Measurements from ENCODE around the gene ARV1. TPM values are rescaled to one million over a fixed set of nuclear protein-coding genes. Genes with fewer than 3 reads are reported as not detected.
A peak's percentile ranks its signal among the peaks of the same experiment; 100 is the strongest.
"Not testable (repeated sequence)": the region's sequence is repeated elsewhere in the genome, so short reads cannot be mapped to it uniquely, and the experiment has no call there.

The ARV1 gene
- total RNA-seq, 1 donor: 19.0 TPM

- no peak for TF ChIP-seq CTCF (IDR thresholded peaks at IDR 0.05; ENCODE audit: insufficient read depth, low read depth, low read length)
- H3K4me3 ChIP-seq (ENCODE audit: low read depth, low read length): peak within 1 kb of the TSS; percentile 90
- DNase-seq (ENCODE audit: low read depth): peak; percentile 61
Observed at GRCh38 chr1:231040019-231040799, 61.3 kb downstream of the ARV1 start, which contains the start of gene FAM89A. Gene FAM89A, minus strand, starts transcription at chr1:231040254. Its CDS starts 43 bp downstream, at chr1:231040211.

- TF ChIP-seq CTCF (IDR thresholded peaks at IDR 0.05; ENCODE audit: insufficient read depth, low read depth, low read length): no peak
- DNase-seq (ENCODE audit: low read depth): peak; percentile 70
- H3K4me3 ChIP-seq (ENCODE audit: low read depth, low read length): peak overlapping the region; percentile 71
Observed at GRCh38 chr1:231040800-231041718, 62.2 kb downstream of the ARV1 start.

- TF ChIP-seq CTCF (IDR thresholded peaks at IDR 0.05; ENCODE audit: insufficient read depth, low read depth, low read length): no peak
Observed at GRCh38 chr1:231041719-231042261, 62.9 kb downstream of the ARV1 start.

GRCh38 chr1:231044588-231044987, 65.7 kb downstream of the ARV1 start:
- DNase-seq (ENCODE audit: low read depth): no peak
- TF ChIP-seq CTCF (IDR thresholded peaks at IDR 0.05; ENCODE audit: insufficient read depth, low read depth, low read length): no peak
- H3K4me3 ChIP-seq (ENCODE audit: low read depth, low read length): no peak overlapping the region

More at GRCh38 chr1:231041719-231042261, 62.9 kb downstream of the ARV1 start:
- no peak for DNase-seq (ENCODE audit: low read depth)
- H3K4me3 ChIP-seq (ENCODE audit: low read depth, low read length): no peak overlapping the region

- H3K4me3 ChIP-seq (ENCODE audit: low read depth, low read length): no peak overlapping the region
- TF ChIP-seq CTCF (IDR thresholded peaks at IDR 0.05; ENCODE audit: insufficient read depth, low read depth, low read length): no peak
- no peak for DNase-seq (ENCODE audit: low read depth)
Observed at GRCh38 chr1:231045286-231045685, 66.4 kb downstream of the ARV1 start.

GRCh38 chr1:231045921-231046729, 67.2 kb downstream of the ARV1 start:
- not testable (repeated sequence) for H3K4me3 ChIP-seq (ENCODE audit: low read depth, low read length); DNase-seq (ENCODE audit: low read depth)

Measured in fibroblast of villous mesenchyme (primary cell).